SH-SY5Y (cell line): ENCODE results near the gene SLC9A2.

ENCODE experiments used
- GATA2 ChIP-seq: IDR thresholded peaks from 2 replicates; pipeline ENCODE4 v1.6.1; 2011; ENCODE audit warnings: mild to moderate bottlenecking, low read depth, low read length
- GATA3 ChIP-seq: IDR thresholded peaks from 2 replicates; pipeline ENCODE4 v1.6.1; 2011; ENCODE audit warnings: low read depth, mild to moderate bottlenecking, low read length, moderate library complexity

SLC9A2 gene

DNA sequence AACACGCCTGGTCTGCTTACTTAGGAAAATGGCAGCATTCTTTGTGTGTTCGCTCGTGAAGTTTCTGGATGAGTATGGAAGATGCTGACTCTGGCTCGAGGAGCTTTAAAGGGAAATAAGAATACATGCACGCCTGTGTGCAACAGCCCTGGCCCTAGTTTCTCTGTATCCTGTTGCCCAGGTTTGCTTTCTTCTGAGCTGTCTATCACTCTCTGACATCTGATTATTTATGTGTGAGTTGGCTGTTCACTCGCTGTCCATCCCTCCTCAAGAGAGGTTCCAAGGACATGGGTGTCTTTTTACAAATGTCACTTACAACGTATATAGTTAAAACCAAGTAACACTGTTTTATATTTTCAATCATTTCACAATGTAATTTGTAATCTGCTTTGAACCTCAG lies 16.0 kb downstream of the SLC9A2 start:
- no peak for TF ChIP-seq GATA2
- TF ChIP-seq GATA3: no peak

DNA sequence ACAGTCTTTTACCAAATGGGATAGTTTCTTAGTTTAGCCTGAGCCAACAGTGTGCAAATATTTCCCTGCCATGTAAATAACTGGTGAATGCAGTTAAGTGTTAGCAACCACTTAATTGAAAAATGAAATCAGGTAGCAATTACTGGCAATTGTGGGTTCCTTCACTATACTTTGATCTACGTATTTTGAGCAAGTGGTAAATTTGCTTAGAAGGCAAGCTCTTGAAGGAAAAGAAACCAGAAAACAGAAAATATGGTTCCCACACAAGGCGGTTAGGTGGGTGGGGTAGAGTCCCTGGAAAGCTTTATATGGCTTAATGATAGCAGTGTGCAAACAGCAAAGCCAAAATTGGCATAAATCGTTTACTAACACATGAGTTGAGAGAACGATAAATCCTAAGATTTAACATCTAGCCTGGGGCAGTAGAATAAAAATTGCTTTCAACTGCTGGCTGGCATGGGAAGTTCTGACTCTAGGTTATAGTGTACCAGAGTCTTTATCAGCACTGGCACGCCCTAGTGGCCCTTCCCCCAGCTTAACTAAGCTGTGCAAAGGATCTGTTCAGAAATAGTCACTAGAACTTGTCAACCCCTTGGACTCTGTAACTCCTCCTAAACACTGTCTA lies 17.0 kb downstream of the SLC9A2 start:
- TF ChIP-seq GATA3 (no peak), GATA2 (no peak)

DNA sequence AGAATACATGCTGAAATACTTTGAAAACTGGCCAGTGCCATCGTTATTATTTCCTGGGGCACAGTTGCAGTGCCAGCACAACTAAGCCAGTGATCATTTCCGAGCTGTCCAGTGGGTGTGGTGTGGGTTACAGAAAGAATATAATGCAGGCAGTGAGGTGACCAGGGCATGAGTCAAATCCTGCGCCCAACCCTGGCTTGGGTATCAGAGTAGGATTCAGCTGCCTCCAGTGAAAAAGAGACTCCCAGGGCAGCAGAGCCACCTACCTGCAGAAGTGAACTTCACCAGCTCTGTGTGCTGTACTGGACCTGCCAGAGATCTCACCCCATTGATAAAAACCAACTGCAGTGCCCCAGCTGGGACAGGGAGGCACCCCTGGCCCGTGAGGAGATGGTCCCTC lies 18.0 kb downstream of the SLC9A2 start:
- no peak for TF ChIP-seq GATA3
- TF ChIP-seq GATA2: no peak

DNA sequence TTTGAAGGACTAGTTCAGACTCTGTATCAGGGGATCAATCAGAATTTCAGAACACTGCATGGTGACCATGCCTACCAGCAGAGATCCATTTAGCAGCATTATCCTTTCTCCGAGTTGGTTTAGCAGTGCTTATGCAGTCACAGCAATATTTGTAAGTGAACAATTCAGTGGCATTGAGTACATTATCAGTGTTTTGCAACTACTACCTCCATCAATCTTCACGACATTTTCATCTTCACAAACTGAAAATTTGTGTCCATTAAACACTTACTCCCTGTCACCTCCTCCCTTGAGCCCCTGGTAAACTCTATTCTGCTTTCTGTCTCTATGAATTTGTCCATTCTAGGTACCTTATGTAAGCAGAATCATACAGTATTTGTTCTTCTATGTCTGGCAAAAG lies 20.1 kb downstream of the SLC9A2 start:
- TF ChIP-seq GATA2 (no peak), GATA3 (no peak)

DNA sequence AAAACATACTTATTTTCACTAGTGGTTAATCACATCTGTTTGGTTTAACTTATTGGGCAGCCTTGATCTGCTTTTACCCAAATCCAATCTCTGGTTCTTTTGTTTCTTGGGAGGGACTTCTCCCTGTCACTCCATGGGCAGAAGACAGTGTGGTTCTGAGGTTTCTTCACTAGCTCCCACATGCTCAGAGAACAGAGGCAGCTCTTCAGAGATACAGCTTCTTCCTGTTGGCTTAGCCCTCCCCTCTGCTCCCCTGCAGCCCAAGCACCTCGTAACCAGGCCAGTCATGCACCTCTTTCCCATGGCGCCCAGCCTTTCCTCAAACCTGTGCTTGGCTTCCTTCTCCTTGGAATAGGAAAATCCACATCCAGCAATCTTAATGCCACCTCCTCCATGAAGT lies 32.8 kb downstream of the SLC9A2 start:
- TF ChIP-seq GATA2 (no peak), GATA3 (no peak)

DNA sequence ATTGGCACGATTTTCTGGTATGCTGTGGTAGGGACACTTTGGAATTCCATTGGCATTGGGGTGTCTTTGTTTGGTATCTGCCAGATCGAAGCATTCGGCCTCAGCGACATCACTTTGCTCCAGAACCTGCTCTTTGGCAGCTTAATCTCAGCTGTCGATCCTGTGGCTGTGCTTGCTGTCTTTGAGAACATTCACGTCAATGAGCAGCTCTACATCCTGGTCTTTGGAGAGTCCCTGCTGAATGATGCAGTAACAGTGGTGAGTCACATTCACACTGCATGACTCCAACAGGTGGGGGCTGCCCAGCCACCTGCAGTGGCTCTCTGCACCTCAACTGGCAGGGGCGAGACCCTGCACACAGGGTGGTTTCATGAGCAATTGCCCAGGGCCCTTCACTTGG lies 38.4 kb downstream of the SLC9A2 start:
- TF ChIP-seq GATA3: no peak
- no peak for TF ChIP-seq GATA2

DNA sequence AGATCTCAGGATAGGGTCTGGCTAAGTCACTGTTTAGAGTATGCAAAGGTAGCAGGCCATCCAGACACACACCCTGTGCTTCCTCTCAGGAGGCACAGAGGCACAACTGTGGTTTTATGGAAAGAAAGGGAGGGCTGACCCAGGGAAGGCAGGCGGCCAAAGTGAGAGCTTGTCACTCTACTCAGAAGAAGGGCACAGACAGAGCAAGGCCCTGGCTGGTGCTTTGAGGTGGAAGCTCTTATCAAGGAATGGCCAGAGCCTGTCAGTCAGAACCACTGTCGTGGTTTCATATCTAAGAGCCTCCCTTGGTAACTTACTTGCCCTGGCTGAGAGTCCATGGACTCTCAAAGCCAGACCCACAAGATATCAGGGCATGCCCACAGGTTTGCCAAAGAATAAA lies 40.7 kb downstream of the SLC9A2 start:
- TF ChIP-seq GATA2: no peak
- no peak for TF ChIP-seq GATA3

DNA sequence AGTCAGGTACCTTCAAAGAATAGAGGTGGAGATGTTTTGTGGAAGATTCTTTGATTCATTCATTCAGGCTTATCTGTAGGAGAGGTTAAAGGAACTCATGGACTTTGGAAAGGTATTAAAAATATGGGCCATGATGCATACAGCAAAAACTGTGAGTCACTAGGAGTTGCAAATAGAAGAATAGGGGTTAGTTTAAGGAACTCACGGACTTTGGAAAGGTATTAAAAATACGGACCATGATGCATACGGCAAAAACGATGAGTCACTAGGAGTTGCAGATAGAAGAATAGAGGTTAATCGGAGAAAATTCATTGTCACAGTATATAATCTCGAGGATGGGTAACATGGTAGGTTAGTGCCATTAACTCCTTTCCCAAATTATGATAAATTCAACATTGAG lies 41.2 kb downstream of the SLC9A2 start:
- no peak for TF ChIP-seq GATA2
- TF ChIP-seq GATA3: no peak

DNA sequence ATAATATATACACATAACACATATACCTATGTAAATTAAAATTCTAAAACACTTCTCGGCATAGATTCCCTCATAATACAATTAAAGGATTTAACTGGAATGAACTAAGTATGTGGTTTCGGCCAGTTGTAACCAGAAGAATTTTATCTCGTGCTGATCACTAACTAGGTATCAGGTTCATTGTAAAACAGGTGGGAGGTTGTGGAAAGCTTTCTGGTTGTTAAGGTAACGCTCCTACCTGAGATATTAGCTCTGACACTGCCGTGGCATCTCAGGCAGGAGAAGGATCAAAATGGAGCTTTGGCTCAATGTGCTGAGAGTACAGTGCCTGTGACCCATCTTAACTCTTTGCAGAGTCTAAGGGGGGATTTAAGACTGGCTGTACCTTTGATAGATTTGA lies 42.5 kb downstream of the SLC9A2 start:
- TF ChIP-seq GATA2: no peak
- TF ChIP-seq GATA3: no peak

DNA sequence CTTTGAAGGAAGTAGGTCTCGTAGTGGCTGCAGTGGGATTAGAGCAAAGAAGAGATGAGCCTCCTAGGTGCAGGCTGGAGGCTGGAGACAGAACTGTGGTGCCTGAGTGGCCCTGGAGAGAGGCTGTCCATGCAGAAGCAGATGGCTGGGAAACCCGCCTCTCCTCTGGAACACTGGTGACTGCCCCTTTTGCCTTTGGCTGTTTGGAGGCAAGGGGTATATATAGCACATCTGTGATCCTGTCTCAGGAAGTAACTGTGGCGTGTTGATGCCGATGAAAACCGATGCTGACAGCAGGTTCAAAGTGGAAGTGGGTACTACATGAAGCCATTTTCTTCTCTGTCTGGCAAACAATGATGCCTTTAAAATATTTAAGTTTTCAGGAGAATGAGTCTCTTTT lies 43.5 kb downstream of the SLC9A2 start:
- no peak for TF ChIP-seq GATA2
- TF ChIP-seq GATA3: no peak

DNA sequence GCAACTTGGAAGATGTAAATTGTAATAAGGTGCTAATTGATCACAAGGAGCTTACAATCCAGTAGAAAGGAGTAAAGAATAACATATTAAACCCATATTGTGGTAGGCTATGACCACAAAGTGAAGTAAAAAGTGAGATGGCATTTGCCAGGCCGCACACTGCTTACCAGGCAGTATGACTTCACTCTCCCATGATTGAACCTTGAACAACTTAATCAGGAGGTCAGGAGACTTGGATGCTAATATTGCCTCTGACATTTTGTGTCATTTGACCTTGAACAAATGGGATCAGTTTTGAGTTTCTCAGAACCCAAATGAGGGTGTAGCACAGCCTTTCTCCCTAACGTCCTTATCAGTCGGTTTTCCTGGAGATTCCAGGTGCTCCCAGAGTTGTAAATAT lies 44.0 kb downstream of the SLC9A2 start:
- TF ChIP-seq GATA2 (no peak), GATA3 (no peak)

DNA sequence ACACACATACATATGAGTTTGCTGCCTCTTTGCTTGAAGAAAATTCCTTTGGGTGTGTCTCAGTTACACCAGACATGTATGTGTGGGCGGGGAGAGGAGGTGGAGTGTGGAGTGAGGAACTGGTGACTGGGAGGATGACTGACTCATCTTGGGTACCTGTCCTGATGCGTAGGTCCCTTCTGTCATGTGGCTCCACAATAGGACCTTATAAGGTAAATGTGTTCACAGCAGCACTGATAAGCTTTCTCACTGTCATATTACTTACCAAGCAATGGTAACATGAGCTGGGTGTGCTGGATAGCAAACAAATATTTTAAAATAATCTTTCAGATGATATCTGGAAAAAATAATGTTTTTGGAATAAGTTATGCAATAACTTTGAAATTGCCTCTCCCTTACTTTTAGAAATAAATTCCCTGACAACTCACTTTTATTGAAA lies 45.1 kb downstream of the SLC9A2 start:
- no peak for TF ChIP-seq GATA3
- TF ChIP-seq GATA2: no peak

DNA sequence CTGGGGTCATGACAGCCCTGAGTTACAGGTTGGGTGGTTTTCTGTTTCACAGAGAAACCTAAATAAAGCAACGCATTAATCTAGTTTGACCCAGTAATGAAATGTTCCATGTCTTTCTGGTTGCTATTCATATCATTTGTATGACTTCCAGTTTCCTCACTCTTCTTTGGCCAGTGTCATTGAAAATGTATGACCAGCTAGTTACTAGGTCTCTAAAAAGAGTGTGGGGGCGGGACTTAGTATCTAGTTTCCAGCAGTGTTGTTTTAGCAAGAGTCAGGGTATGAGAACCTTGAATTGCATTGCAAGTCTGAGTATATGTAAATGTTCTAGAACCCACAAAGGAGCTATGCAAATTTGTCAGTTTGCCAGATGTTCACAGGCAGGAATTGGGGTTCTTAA lies 47.7 kb downstream of the SLC9A2 start:
- no peak for TF ChIP-seq GATA3
- no peak for TF ChIP-seq GATA2

DNA sequence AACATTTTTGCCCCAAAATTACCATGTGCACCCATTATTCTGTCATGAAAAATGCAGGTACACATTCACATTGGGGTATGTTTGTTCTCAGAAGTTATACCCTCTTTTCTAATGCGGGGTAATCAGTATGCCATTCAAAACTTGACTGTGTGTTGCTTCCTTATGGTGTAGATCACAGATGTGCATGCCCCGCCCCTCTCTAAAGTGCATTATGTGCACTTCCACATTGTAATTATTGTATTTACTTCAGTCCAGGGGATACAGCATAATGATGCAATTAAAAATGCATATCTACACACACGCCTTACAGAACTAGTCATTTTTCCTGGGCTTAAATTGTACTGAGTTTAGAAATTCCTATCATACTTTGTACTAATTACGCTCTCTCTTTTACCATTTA lies 48.8 kb downstream of the SLC9A2 start:
- TF ChIP-seq GATA3: no peak
- TF ChIP-seq GATA2: no peak

DNA sequence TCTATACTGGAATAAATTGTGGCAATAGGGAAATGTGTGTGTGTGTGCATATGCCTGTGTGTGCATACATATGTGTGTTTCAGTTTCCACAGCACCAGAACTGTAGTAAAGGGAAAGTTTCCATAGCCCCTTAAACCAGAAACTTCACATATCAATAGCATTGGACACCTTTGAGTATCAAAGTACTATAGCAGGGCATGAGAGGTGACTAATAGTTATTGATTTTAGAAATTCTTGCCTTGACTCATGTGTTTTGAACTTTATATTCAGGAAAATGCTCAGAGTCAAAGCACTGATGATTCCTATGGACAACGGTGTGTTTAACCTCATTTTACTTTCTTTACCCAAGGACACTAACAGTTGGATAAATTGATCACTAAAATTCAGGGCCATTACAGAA lies 50.0 kb downstream of the SLC9A2 start:
- no peak for TF ChIP-seq GATA3

DNA sequence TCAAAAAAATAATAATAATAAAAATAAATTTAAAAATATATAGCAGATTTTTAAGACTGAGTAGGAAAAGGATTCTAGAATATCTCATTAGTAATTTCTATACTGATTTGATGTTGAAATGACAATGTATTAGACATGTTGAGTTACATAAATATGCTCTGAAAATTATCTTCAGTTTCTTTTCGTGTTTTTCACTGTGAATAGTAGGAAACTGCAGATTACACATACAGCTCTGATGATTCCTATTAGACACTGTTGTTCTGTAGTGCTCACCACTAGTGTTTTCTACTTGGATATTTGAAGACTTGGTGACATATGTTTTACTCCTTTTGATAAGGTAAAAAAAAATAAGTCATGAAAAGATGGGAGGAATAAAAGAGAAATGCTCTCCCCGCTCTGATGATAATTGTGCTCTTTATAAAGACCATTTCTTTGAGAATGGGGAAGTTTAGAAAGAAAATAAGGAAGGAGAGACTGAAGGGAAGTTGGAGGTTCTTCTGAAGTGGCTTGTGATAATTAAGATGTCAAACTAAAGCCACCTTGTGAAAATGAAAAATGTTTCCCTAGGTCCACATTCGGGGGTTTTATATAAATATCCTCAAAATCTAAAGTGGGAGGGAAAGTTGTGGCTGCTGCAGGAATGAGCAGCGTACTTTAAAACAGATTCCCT lies 52.9 kb downstream of the SLC9A2 start:
- no peak for TF ChIP-seq GATA3
- no peak for TF ChIP-seq GATA2

DNA sequence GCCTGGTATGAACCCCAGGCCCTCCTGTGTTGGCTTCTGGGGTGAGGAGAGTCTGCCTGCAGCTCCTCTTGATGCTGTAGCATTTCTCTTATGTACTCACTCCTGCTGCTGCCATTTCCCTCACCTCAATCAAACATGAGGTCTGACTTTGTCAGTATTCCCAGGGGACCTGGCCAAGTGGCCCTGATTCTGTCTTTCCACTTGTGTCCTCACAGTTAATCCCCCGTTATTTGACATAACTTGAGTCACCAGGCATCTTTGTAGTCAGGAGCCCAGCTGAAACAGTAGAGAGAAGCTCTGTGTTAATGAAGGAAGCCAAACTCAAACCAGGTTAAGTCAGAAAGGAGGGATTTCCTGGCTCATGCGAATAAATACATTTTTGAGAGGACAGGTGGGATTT lies 55.0 kb downstream of the SLC9A2 start:
- TF ChIP-seq GATA3 (no peak), GATA2 (no peak)
